HG03469 (cell line): ENCODE data around the gene UBE4B.
"Not testable (repeated sequence)": the region's sequence is repeated elsewhere in the genome, so short reads cannot be mapped to it uniquely, and the experiment has no call there.

Experiments used
- ATAC-seq: cut with Tn5 transposase; IDR thresholded peaks from one replicate; pipeline ENCODE4 v1.9.1; 2021; ENCODE audit warnings: mild to moderate bottlenecking, moderate library complexity, moderate number of reproducible peaks; ENCODE audit not compliant: unreplicated experiment

UBE4B gene

GRCh38 chr1:10032590-10033358, at the start of gene UBE4B:
TSS of gene UBE4B (plus strand) at chr1:10032958. CDS start at chr1:10033671, 713 bp downstream.
- peak; percentile 93 for ATAC-seq

GRCh38 chr1:9984253-9984652, 48.5 kb upstream of the UBE4B start:
- ATAC-seq: no peak

DNA sequence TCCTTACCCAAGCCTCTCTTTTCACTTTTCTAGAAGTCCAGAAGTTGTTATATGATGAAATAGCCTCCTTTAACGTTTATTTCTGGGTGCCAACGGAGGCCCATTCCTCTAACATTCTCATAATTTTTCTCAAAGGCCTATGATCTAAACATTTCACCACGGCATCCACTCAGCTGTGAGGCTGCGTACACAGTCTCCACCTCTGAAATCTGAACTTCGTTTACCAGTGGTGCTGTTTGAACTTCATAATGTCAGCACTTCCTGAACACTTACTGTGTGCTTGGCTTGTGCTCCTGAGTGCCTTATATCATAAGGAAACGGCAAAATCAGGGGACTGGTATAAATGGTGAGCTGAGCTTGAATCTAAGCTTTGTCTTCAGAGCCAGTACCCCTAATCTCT, 47.8 kb upstream of the UBE4B start:
- no peak for ATAC-seq

GRCh38 chr1:9989773-9990172, 43.0 kb upstream of the UBE4B start:
- no peak for ATAC-seq

DNA sequence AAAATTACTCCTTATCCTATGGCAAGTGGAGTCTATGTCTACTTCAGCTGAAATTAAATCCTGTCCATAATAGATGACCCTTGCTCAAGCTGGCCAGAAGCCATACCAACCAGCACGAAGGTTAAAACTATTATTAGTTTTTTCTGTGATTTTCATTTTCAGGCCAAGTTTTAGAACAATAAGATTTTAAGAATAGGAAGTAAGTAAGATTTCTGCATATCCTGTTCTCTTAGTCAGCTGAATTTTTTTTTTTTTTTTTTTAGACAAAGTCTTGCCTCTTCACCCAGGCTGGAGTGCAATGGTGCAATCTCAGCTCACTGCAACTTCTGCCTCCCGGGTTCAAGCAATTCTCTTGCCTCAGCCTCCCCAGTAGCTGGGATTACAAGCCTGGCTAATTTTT, 41.8 kb upstream of the UBE4B start:
- no peak for ATAC-seq

GRCh38 chr1:9992910-9993309, 39.8 kb upstream of the UBE4B start:
- ATAC-seq: no peak

DNA sequence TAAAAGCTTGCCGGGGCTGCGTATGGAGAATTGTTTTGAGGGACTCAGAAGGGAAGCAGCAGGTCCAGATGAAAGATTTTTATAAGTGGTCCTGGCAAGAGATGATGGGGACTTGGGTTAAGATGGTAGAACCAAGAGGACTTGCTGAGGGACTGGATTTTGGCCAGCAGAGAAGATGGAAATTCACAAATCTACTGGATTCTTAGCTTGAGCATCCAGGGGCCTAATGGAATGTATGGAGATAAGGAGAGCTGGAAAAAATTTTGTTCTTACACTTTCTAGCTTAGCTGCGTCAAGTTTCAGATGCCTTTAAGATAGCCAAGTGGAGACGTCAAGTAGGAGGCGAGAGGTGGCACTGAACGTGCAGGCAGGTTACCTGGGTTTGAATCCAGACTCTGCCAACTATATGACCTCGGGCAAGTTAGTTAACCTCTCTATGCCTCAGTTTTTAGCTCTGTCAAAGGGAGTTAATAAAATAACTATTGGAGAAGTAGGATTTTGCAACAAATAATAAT, 39.1 kb upstream of the UBE4B start:
- no peak for ATAC-seq

DNA sequence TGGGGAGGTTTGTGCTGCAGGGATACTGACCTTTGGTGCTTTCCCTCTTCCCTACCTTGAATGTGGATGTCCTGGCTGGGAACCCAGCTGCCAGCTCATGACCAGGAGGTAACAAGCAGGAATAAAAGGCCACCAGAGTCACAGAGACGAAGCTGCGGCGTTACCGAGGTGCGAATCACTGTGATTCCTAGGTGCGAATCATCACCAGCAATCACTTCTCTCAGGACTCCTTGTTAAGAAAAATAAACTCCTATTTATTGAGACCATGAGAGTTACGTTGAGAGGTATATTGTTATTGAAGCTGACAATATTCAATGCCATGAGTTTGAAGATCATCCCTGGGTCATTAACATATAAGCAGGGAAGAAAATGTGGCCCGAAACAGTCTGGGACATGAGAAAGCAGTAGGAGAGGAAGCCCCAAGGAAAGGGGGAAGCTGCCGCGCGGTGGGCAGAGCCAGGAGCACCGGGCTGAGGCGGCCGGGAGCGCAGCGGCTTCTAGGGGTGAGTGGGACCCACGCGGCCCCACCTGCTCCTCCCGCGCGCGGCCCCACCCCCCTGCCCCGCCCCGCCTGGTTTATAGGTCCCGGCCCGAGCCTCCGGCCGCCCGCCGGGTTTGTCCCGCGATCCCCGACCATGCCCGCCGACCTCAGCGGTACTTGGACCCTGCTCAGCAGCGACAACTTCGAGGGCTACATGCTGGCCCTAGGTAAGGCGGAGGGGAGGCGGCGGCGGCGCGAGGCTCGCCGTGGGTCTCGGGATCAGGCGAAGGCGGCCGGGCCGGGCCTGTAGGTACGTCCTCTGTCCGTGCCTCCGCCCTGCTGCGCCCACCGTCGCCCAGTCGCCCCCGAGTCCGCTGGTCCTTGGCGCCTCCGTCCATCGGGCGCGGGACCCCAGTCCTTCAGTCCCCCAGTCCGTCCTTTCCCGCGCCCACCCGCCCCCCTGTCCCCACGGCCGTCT, 35.9 kb upstream of the UBE4B start, which contains the start of gene RBP7:
Gene RBP7 (plus strand): TSS at position 605 of the 959 bp plus-strand sequence. CDS start 31 bp downstream, at position 636.
- ATAC-seq: no peak

DNA sequence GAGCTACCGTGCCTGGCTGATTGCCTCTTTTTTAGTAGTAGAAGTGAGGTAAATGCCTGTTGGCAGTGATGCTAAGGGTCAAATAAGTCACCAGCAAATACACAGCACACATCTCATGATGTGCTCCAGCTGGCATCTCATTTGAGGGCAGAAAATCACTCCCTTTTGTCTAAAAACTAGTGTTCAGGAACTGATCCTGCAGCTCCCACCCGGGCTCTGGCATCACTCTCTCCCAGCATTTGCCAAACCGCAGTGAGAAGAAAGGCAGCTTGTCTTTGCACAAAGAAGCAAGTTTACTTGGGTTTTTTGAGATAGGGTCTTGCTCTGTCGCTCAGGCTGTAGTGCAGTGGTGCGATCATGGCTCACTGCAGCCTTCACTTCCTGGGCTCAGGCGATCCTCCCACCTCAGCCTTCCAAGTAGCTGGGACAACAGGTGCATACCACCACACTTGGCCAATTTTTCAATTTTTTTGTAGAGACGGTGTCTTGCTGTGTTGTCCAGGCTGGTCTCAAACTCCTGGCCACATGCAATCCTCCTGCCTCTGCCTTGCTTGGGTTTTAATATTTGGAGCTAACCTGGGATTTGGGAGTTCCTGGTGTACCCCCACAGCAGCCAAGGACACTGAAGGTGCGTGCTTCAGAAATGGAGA, 31.6 kb upstream of the UBE4B start:
- no peak for ATAC-seq

DNA sequence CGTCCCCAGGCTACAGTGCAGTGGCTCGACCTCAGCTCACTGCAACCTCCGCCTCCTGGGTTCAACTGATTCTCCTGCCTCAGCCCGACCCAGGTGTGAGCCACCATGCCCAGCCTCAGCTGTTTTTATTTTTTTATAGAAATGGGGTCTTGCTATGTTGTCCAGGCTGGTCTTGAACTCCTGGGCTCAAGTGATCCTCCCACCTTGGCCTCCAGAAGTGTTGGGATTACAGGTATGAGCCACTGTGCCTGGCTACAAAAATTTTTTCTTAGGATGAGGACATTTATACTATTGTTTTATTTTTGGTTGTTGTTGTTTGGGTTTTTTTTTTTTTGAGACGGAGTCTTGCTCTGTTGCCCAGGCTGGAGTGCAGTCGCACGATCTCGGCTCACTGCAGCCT, 27.5 kb upstream of the UBE4B start:
- ATAC-seq: not testable (repeated sequence)

DNA sequence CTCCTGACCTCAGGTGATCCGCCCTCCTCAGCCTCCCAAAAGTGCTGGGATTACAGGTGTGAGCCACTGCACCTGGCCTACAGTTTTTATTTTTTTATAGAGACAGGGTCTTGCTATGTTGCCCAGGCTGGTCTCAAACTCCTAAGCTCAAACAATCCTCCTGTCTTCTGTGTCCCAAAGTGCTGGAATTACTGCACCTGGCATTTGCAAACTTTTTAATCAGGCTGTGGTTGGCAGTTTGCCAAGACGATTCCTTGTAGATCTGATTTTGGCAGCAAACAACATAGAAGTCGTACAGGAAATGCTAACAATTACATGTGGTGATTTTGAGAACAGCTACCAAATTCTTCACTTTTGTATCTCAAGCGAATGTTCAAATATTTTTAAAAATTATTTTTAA, 25.6 kb upstream of the UBE4B start:
- no peak for ATAC-seq

GRCh38 chr1:10014016-10014415, 18.7 kb upstream of the UBE4B start:
- ATAC-seq: no peak

- ATAC-seq: no peak
Measured at GRCh38 chr1:10019561-10019960, 13.2 kb upstream of the UBE4B start.

GRCh38 chr1:10020086-10020485, 12.7 kb upstream of the UBE4B start:
- ATAC-seq: no peak

GRCh38 chr1:10020678-10021077, 12.1 kb upstream of the UBE4B start:
- ATAC-seq: not testable (repeated sequence)

GRCh38 chr1:10021992-10022391, 10.8 kb upstream of the UBE4B start:
- ATAC-seq: not testable (repeated sequence)

- ATAC-seq: no peak
Measured at GRCh38 chr1:10022656-10023055, 10.1 kb upstream of the UBE4B start.

DNA sequence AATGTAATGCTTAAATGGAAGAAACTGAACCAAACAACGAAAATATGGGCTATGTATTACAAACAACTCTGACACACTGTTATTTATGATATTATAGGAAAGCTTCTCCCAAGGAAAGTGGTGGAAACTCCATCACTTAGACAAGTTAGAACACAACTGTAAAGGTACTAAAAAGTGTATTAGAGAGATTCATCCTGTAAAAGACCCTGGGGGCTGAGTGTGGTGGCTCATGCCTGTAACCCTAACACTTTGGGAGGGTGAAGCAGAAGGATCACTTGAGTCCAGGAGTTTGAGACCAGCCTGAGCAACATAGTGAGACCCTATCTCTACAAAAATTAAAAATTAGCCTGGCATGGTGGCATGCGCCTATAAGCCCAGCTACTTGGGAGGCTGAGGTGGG, 7.4 kb upstream of the UBE4B start:
- ATAC-seq: no peak

GRCh38 chr1:10027027-10027426, 5.7 kb upstream of the UBE4B start:
- ATAC-seq: no peak

DNA sequence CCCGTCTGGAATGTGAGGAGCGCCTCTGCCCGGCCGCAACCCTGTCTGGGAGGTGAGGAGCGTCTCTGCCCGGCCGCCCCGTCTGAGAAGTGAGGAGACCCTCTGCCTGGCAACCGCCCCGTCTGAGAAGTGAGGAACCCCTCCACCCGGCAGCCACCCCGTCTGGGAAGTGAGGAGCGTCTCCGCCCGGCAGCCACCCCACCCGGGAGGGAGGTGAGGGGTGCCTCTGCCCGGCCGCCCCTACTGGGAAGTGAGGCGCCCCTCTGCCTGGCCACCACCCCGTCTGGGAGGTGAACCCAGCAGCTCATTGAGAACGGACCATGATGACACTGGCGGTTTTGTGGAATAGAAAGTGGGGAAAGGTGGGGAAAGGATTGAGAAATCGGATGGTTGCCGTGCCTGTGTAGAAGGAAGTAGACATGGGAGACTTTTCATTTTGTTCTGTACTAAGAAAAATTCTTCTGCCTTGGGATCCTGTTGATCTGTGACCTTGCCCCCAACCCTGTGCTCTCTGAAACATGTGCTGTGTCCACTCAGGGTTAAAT, 3.7 kb upstream of the UBE4B start:
- ATAC-seq: not testable (repeated sequence)

DNA sequence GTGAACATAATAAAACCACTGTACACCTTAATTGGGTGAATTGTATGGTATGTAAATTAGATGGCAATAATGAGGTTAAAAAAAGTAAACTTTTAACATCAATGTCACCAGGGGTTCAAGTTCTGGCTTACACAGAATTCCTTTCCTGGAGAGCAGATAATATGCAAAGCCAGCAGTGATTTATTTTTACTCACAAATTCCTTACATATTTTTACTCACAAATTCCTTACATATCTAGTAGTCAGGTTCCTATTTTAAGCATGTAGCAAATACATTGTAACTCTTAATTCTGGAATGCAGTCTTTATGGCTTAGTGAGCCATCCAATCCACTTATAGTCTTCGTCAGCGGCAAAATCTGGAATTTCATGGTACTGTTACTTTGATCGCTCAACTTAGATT, 1.3 kb upstream of the UBE4B start:
- no peak for ATAC-seq
